Measurements from ENCODE around the gene MAGOHB.
"Not testable (repeated sequence)": the region's sequence is repeated elsewhere in the genome, so short reads cannot be mapped to it uniquely, and the experiment has no call there.

The MAGOHB gene

DNA sequence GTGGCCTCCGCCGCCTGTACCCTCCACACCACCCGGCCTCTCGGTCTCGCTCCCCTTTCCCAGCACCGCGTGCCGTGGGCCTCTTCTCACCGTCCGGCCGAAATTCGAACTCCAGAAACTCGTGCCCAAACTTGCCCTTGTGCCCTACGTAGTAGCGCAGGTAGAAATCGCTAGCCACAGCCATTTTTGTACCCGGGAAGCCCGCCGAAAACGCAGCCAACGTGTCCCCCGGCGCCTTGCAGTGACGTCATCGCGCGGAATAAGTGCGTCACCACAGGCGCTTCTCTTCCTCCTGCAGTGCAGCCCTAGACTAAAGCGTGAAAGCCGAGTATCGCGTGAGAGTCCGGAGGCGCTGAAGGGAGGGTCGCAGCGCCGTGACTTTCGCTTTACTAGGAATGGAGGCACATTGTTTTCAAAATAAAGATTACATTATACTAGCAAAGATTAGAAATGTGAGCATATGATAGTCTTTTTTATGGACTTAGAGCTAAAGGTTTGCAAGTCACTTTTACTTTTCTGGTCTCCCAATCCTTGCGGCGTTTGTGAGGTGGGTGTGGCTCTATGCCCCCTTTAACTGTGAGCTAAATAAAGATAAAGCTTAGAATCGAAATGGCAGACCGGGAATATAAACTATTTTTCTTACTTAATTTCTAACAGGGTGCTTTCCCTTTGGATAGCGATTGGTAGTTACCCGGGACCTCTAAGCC, at the start of gene MAGOHB:
TSS of gene MAGOHB (minus strand) at position 261 of the 707 bp plus-strand sequence. CDS start at position 184, 77 bp downstream.
- peak; percentile 94 for DNase-seq

- no peak for DNase-seq
Observed at GRCh38 chr12:10661338-10661737, 47.9 kb upstream of the MAGOHB start.

- DNase-seq, result no peak
Observed at GRCh38 chr12:10654003-10654402, 40.6 kb upstream of the MAGOHB start.

DNA sequence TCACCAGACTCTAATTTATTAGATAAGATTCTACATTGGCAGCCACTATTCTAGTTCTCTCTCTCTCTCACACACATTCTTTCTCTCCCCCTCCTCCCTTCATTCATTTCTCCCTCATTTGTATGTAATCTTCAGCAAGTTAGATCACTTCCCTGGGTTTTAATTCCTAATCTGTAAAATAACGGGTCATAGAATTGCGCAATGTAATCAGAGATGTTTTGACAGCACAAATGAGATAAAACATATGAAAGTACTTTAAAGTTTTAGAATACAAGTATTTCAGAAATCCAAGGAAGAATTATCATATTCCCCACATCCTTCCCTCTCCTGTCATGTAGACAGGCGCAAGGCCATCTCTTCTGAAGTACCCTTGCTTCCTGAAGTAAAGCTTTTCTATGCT, 38.8 kb upstream of the MAGOHB start:
- no peak for DNase-seq

DNA sequence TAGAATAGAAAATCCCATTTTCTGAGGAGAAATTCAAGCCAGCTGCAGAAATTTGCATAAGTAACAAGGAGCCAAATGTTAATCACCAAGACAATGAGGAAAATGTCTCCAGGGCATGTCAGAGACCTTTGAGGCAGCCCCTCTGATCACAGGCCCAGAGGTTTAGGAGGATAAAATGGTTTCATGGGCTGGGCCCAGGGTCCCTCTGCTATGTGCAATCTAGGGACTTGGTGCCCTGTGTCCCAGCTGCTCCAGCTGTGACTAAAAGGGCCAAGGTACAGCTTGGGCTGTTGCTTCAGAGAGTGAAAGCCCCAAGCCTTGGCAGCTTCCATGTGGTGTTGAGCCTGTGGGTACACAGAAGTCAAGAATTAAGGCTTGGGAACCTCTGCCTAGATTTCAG, 33.2 kb upstream of the MAGOHB start:
- not testable (repeated sequence) for DNase-seq

GRCh38 chr12:10645910-10646309, 32.5 kb upstream of the MAGOHB start:
- no peak for DNase-seq

GRCh38 chr12:10641735-10642500, 28.5 kb upstream of the MAGOHB start:
- DNase-seq, result no peak

DNA sequence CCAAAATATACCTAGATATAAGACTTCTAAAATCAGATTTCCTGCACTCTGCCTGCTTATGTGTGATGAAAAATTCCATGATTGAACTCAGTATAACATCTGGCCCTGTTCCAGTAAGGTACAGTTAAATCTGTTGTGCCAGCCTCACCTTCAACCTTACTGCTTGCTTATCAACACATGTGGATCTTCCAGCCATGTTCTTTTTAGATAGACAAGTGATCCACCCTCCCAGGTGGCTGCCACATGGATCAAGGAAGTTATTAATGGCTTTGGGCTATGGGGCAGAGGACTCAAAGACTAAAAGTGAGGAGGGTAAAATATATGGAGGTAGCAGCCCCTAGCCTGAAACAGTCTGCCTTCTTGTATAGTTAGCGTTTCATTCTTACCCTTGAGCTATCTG, 25.3 kb upstream of the MAGOHB start:
- no peak for DNase-seq

DNA sequence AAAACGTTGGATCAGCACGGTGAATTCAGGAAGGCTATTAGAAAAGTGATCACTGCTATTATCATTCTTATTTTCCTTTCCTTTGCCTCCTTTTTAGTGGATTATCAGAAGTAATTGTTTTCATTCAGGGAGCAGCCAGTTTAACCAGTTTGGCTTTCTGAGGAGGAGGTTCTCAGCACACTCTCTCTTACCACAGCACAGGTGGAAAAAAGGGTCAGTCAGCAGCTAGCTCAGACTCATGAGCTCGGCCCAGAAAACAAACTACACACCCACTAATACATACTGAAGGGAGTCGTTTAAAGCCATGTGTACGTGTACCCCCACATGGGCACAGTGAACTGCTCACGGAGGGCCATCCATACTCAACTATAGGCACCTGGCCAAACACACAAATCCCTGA, 23.2 kb upstream of the MAGOHB start:
- DNase-seq, result no peak

DNA sequence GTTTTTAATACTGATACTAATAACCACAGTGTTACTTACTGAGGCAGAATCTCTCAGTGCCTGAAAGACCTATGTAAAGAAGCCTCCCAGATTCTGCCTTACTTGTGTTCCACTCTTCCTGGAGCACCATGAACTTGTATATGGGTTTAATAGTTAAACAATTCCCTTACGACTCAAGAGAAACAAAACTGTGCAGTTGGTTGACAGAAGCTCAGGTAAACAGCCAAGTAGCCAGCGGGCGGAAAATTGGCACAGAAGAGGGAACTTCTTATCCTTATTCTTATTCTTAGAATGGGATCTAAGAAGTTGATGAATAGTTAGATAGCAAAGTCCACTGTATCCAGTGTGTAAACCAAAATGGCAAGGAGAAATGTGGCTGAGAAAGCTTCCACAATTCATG, 22.7 kb upstream of the MAGOHB start:
- DNase-seq, result no peak

GRCh38 chr12:10635306-10635705, 21.9 kb upstream of the MAGOHB start:
- DNase-seq, result no peak

GRCh38 chr12:10634427-10634826, 21.0 kb upstream of the MAGOHB start:
- no peak for DNase-seq

DNA sequence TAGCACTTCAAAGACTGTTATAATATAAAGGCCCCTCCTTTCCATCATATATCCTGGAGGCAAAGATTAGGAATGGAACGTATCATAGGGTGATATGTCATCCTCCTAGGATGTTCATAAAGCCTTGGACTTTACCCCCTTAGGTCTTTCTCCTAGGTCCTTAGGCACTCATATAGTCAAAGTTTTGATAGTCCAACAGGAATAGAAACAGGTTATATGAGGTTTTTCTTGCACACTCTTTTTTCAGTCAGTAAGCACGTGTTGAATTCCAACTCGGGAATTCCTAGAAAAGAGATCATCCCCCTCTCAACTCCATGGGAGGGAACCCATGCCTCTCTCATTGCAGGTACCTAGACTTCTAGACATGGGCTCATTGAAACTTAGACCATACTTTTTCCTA, 20.1 kb upstream of the MAGOHB start:
- no peak for DNase-seq

DNA sequence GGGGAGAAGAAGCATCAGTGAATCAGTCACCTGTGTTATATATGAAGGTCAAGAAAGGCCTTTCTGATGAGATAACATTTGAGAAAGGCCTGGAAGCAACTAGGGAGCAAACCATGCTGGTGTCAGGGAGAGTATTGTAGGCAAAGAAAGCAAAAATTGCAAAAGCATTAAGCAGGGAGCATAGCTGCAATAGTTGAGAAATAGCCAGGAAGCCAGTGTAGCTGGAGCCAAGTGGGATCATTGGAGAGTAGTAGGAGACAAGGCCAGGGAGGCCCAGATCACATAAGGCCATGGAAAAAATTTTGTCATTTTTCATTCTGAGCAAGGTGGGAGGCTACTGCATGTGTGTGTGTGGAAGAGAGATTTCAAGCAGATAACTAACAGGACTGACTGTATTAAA, 18.8 kb upstream of the MAGOHB start:
- no peak for DNase-seq

- DNase-seq, result no peak
Observed at GRCh38 chr12:10624605-10625004, 11.2 kb upstream of the MAGOHB start.

DNA sequence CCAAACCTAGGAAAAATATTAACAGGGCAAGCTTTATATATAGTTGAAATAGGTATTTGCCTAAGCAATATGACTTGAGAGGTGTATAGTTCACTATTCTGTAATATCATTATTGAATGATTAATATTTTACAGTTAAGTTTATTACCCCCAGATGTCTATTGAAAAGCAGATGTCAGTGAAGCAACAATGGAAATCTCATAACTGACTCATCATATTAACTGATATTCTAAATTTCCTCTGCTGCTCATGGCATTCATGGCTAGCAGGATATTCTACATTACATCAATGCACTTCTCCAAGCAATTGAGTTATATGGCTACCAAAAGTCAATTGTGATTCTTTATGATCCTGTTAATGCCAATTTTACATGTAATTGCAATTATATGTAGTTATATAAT, 9.7 kb upstream of the MAGOHB start:
- no peak for DNase-seq

DNA sequence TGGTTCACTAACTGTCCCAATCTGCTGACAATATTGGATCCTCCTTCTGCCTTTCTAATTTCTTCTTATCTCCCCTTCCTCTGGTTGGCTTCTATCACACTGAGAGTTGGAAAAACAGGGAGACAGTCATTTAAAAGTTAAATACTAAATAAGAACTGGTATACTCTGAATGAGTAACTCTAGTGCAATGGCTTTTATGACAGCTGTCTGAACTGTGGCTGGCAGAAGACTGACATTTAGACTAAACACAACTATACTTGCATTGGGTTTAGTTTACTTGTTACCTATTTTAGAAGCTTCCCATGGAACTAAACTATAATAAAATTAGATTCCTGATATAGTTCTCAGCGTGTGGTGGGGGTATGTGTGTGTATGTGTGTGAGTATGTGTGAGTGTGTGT, 7.9 kb upstream of the MAGOHB start:
- no peak for DNase-seq

- no peak for DNase-seq
Observed at GRCh38 chr12:10620078-10620779, 6.8 kb upstream of the MAGOHB start.

DNA sequence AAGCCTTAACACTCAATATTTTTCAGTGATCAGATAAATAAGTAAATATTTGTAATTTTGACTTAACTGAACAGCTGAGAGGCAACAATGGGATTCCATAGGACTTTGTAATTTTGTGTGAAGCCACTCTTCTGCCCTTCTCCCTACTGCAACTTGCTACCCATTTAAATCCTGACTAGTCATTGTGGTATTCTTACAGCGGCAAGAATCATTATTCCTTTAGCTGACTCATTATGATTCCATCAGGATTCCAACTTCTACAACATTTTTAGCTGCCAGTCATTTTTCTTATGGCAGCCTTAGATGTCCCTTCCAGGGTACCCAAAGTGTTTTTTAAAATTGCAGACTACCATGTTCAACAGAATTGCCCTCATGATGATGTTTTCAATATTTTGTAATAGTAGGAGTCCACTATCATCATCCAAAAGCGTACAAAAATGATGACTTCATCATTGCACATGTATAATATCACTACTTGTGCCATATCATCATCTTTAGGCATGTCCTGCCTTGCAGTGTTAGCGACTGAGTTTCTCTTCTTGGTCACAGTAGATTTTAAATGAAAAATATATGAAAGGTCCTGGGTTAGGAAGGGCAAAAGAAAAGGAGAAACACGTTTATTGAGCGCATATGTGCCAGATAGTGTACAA, 5.1 kb upstream of the MAGOHB start:
- DNase-seq, result no peak

- DNase-seq, result no peak
Observed at GRCh38 chr12:10617863-10618262, 4.5 kb upstream of the MAGOHB start.

DNA sequence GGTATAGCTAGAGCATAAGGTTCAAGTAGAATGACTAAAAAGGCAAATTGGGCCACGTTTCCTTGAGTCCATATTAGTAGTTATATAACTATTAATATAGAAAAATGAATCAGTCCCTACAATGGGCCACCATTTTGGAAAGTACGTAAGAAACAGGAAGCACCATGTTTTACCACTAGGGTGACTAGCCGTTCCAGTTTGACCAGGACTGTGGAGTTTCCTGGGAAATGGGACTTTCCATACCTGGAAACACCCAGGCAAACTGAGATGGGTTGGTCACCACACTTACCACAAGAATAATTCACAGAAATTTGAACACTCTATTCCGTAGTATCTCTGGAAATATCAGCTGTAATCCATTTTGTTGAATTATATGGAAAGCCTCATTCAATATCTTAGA, 2.1 kb upstream of the MAGOHB start:
- no peak for DNase-seq

GRCh38 chr12:10614056-10614370, 604 bp upstream of the MAGOHB start:
- no peak for DNase-seq

DNA sequence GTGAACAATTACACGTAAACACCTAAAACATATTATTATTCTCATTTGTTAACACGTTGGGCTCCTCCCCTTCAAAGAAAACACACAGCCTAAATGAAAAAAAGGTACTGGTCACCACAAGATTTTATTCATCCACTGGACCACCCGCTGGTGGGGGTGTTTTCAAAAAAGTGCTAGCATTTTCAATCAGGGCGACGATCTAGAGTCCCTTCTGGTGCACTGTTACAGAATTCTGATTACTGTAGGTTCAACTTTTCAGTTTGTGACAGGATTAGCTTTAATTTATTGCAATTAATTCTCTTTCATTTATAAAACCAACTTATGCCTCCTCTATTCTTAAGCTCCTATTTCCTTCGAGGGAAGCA, 443 bp downstream of the MAGOHB start:
- DNase-seq, result no peak

DNA sequence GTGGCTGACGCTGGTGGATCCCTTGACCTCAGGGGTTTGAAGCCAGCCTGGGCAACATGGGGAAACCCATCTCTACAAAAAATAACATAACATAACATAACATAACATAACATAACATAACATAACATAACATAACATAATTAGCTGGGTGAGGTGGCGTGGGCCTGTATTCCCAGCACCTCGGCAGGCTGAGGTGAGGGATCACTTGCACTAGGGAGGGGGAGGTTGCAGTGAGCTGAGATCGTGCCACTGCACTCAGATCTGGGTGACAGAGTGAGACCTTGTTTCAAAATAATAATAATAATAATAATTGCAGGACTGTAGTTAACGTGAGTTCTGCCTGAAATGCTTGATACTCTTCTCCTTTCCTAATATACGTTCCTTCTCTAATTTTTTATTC, 1.3 kb downstream of the MAGOHB start:
- no peak for DNase-seq
